Osteoblast (primary cell): ENCODE data around the gene UPK2. TPM values are rescaled to one million over a fixed set of nuclear protein-coding genes. Genes with fewer than 3 reads are reported as not detected.

Source experiments
- DNase-seq: peaks from one replicate; pipeline ENCODE4 v3.0.0; 2011; ENCODE audit warnings: low spot score, mixed read lengths; ENCODE audit not compliant: insufficient read length; ENCODE audit errors: missing footprints
- H2AFZ ChIP-seq: 2 replicates; pipeline ENCODE4 v1.6.0; 2011; ENCODE audit warnings: mild to moderate bottlenecking, low read length
- H3K27ac ChIP-seq: 2 replicates; pipeline ENCODE4 v1.5.1; 2011; ENCODE audit warnings: mild to moderate bottlenecking, low read depth, low read length, moderate library complexity
- H3K27me3 ChIP-seq: 2 replicates; pipeline ENCODE4 v1.6.0; 2012; ENCODE audit warnings: mild to moderate bottlenecking, control low read depth, inconsistent platforms, low read length, moderate library complexity; ENCODE audit not compliant: insufficient read depth
- H3K36me3 ChIP-seq: 2 replicates; pipeline ENCODE4 v1.5.1; 2011; ENCODE audit warnings: mild to moderate bottlenecking, low read length, control low read depth, moderate library complexity; ENCODE audit not compliant: insufficient read depth
- H3K4me1 ChIP-seq: 2 replicates; pipeline ENCODE4 v1.5.1; 2011; ENCODE audit warnings: mild to moderate bottlenecking, low read length, control low read depth, moderate library complexity; ENCODE audit not compliant: insufficient read depth
- H3K4me2 ChIP-seq: 2 replicates; pipeline ENCODE4 v1.6.0; 2011; ENCODE audit warnings: mild to moderate bottlenecking, low read length; ENCODE audit not compliant: insufficient read depth
- H3K4me3 ChIP-seq: fragments of 200-600 bp; sonication (generic); 3 replicates; pipeline ENCODE4 v1.5.1; 2012; ENCODE audit warnings: mild to moderate bottlenecking, low read length, inconsistent platforms; ENCODE audit not compliant: insufficient read depth
- H3K79me2 ChIP-seq: 2 replicates; pipeline ENCODE4 v1.6.0; 2012; ENCODE audit warnings: mild to moderate bottlenecking, low read length, control low read depth, inconsistent platforms; ENCODE audit not compliant: insufficient read depth
- H3K9me3 ChIP-seq: 2 replicates; pipeline ENCODE4 v1.5.1; 2011; ENCODE audit warnings: low read depth, low read length, control low read depth
- H4K20me1 ChIP-seq: 2 replicates; pipeline ENCODE4 v1.6.0; 2012; ENCODE audit warnings: mild to moderate bottlenecking, low read length, control low read depth; ENCODE audit not compliant: insufficient read depth
- CTCF ChIP-seq: IDR thresholded peaks from 2 replicates; pipeline ENCODE4 v1.5.1; 2011; ENCODE audit warnings: mild to moderate bottlenecking, low read depth, low read length, moderate library complexity; ENCODE audit errors: extremely low read depth
- total RNA-seq: library from RNA; depleted of rRNA; stranded (reverse); fragments of >200 nt; gene quantifications from 2 replicates; pipeline ENCODE4 v1.2.3, GENCODE V29; 2012

UPK2 gene
- total RNA-seq, 1 donor: not detected

- TF ChIP-seq CTCF: no peak
- Histone ChIP-seq H3K79me2 (peaks cover 77% of the 10 kb centered on the region), H4K20me1 (peaks cover 56% of the 10 kb centered on the region), H3K36me3 (no peaks in the 10 kb centered on the region), H2AFZ (no peak overlapping the region), H3K27me3 (no peaks in the 10 kb centered on the region), H3K9me3 (no peaks in the 10 kb centered on the region), H3K4me1 (peaks cover 71% of the 10 kb centered on the region), H3K4me2 (peak overlapping the region; percentile 97), H3K27ac (peak overlapping the region; percentile 92), H3K4me3 (peak overlapping the region; percentile 99)
- peak; percentile 96 for DNase-seq
Observed at GRCh38 chr11:118921929-118922744, 34.0 kb upstream of the UPK2 start.

DNA sequence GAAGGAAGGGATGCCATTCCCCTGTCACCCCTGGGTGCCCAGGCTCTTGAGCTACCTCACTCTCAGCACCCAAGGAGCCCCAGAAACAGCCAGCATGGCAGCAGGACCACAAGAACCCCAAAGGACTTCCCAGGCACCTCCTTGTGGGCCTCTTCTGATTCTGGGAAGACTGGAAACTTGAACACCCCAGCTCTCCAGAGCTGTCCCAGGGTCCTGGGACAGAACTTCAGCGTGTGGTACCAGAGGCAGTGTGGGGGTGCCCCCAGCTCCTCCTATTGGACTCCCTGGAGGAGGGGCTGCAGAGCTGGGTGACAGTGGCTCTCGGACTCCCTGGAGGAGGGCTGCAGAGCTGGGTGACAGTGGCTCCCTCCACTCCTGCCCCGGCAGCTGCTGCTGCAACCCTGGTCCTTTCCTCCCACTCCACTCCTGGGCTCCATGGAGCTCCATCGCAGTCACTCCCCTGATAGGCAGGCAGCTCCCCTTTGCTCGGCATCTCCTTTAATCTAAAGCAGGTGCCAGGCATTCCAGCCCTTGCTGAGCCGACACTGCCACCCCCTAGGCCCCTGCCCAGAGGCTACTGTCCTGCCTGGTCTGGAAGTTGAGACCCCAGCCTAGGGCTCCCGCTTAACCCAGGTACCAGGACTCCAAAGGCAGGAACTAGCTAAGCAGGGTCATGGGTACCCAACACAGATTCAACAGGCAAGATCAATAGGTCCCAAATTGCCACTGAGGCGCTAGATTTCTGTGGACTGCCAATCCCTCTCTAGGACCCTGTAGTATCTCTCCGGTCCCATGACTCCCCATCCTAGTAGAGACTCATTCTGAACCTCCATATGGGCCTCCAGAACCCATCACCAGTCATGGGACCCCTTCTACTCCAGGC, 33.1 kb upstream of the UPK2 start:
- peaks cover 52% of the 10 kb centered on the region for H4K20me1 ChIP-seq
- peak overlapping the region; percentile 97 for H3K4me2 ChIP-seq
- no peaks in the 10 kb centered on the region for H3K27me3 ChIP-seq
- peak; percentile 57 for DNase-seq
- peak overlapping the region; percentile 99 for H3K4me3 ChIP-seq
- peaks cover 68% of the 10 kb centered on the region for H3K4me1 ChIP-seq
- peaks cover 71% of the 10 kb centered on the region for H3K79me2 ChIP-seq
- H3K36me3 ChIP-seq: no peaks in the 10 kb centered on the region
- no peak for TF ChIP-seq CTCF
- peak overlapping the region; percentile 92 for H3K27ac ChIP-seq
- H2AFZ ChIP-seq: no peak overlapping the region
- no peaks in the 10 kb centered on the region for H3K9me3 ChIP-seq

DNA sequence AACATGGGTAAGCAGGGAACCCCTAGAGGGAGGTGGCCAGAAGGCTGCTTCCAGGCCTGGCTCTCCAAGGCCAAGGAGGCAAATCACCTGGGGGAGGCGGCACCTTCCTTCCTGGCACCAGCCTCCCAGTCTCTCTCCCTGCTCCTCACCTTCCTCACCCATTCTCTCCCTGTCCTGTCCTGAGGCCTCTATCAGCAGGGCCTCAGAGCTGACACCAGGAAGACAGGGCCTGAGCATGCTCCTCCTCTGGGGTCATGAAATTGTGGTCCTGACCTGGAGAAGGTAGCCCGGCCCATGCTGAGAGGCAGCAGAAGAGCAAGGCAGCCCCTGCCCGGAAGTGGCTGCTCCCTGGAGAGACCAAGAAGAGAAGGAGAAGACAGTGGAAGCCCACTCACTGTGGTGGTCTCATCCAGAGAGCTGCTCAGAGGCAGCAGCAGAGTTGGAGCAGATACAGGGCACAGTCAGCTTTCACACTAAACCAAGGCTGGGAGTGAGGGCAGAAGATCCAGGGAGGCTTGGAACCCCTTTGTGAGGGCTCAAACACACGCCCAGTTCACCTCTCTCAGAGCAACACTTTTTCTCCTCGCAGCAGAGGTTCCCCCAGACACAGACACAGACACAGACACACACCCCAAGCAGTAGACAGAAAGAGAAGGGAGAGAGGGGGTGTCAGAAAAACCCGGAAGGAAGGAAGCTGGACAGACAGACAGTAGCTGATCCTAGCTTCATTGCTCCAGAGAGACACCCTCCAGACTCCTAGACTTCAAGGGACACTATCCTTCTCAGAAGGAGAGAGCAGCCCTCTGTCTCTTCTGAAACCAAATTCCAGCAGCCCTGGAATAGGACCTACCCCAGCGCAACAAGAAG, 32.1 kb upstream of the UPK2 start:
- H3K4me1 ChIP-seq: peaks cover 64% of the 10 kb centered on the region
- DNase-seq: peak; percentile 90

More for the DNA sequence above, 32.1 kb upstream of the UPK2 start:
- TF ChIP-seq CTCF: no peak
- H3K27me3 ChIP-seq: no peaks in the 10 kb centered on the region
- no peaks in the 10 kb centered on the region for H3K36me3 ChIP-seq
- H3K27ac ChIP-seq: peak overlapping the region; percentile 92
- peaks cover 52% of the 10 kb centered on the region for H4K20me1 ChIP-seq
- no peak overlapping the region for H2AFZ ChIP-seq
- H3K4me3 ChIP-seq: peak overlapping the region; percentile 99
- H3K4me2 ChIP-seq: peak overlapping the region; percentile 97
- no peaks in the 10 kb centered on the region for H3K9me3 ChIP-seq
- H3K79me2 ChIP-seq: peaks cover 64% of the 10 kb centered on the region
